ENCODE measurements around the gene PLEKHA7.
"Not testable (repeated sequence)": the region's sequence is repeated elsewhere in the genome, so short reads cannot be mapped to it uniquely, and the experiment has no call there.

Gene PLEKHA7

DNA sequence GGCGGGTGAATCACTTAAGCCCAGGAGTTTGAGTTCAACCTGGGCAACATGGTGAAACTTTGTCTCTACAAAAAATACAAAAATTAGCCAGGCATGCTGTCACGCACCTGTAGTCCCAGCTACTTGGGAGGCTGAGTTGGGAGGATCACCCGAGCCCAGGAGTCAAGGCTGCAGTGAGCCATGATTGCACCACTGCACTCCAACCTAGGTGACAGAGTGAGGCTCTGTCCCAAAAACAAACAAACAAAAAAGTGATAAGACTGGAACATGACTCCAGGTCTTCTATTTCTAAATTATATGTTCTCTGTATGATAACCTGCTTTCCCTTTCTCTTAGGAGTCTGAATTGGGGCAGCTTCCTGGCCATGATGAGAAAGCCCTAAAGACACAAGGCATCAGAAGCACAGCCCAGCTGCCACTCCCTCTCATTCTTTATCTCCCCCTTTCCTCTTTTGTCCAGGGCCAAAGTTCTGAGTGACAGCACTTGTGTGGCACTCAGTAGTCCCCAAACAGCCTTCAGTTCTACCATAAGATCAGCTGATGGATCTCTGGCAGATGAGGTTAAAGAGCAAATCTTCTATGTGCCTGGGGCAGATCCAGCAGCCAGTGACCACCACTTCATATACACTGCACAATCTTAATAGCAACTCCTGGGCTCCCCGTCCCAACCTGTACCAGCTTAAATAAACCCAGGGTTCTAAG lies 139.8 kb downstream of the PLEKHA7 start:
- no peak for TF ChIP-seq ZFX (IDR thresholded peaks at IDR 0.05; ENCODE audit: borderline replicate concordance)
- TF ChIP-seq, protein P1, sequence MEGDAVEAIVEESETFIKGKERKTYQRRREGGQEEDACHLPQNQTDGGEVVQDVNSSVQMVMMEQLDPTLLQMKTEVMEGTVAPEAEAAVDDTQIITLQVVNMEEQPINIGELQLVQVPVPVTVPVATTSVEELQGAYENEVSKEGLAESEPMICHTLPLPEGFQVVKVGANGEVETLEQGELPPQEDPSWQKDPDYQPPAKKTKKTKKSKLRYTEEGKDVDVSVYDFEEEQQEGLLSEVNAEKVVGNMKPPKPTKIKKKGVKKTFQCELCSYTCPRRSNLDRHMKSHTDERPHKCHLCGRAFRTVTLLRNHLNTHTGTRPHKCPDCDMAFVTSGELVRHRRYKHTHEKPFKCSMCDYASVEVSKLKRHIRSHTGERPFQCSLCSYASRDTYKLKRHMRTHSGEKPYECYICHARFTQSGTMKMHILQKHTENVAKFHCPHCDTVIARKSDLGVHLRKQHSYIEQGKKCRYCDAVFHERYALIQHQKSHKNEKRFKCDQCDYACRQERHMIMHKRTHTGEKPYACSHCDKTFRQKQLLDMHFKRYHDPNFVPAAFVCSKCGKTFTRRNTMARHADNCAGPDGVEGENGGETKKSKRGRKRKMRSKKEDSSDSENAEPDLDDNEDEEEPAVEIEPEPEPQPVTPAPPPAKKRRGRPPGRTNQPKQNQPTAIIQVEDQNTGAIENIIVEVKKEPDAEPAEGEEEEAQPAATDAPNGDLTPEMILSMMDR (IDR thresholded peaks at IDR 0.05), result no peak
- H3K27ac ChIP-seq, result no peak overlapping the region

DNA sequence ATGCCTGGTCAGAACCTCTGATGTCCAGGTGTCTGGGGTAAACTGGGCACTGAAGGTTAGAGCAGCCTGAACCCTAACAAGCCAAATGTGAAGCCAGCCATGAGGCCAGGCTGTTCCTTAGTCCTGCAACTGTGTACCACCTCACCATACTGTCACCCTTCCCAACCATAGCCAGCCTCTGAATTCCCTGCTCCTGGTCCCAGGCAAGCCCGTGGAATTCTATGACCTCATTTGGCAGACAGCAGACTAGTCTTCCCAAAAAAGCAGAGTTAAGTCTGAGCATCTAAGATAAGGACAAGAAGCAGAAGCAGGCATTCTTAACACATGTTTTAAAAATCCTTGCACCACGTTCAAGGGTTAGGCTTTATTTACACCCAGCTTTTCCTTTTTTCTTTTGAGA lies 140.9 kb downstream of the PLEKHA7 start:
- H3K27ac ChIP-seq, result no peak overlapping the region
- TF ChIP-seq, protein P1 (IDR thresholded peaks at IDR 0.05), result no peak
- TF ChIP-seq ZFX (IDR thresholded peaks at IDR 0.05; ENCODE audit: borderline replicate concordance), result no peak

DNA sequence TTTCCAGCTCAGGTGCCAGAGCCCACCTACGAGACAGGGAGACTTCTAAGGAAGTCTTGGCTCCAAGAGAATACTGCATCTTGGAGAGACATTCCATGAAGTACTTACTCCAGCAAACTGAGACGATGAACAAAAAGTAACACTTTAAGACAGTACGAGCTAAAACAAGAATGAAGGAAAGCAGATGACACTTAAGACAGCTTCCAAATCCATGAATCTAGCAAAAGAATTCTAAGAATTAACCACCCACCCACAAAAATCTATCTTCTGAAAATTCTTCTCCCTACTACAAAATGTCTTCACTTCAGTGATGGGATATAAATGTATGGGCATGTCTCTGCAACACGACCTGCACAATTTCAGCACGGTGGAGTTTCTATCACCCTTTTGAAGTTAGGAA lies 142.8 kb downstream of the PLEKHA7 start:
- TF ChIP-seq ZFX (IDR thresholded peaks at IDR 0.05; ENCODE audit: borderline replicate concordance), result no peak
- no peak overlapping the region for H3K27ac ChIP-seq

DNA sequence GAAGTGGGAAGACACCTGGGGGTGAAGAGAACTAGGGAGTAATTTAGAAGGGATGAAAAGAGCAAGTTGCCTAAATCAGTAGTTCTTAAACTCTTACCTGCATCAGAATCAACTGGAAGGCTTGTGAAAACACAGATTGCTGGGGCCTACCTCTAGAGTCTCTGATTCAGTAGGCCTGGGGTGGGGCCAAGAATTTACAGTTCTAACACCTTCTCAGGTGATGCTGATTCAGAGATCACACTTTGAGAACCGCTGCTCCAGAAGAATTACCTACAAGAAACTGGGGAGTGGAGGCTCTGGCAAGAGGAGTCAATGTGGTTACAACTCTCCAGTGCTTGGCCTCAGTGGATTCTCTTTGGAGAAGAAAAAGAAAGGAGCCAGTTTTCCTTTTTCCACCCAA lies 147.1 kb downstream of the PLEKHA7 start:
- TF ChIP-seq, protein P1 (IDR thresholded peaks at IDR 0.05), result no peak
- no peak for TF ChIP-seq ZFX (IDR thresholded peaks at IDR 0.05; ENCODE audit: borderline replicate concordance)

DNA sequence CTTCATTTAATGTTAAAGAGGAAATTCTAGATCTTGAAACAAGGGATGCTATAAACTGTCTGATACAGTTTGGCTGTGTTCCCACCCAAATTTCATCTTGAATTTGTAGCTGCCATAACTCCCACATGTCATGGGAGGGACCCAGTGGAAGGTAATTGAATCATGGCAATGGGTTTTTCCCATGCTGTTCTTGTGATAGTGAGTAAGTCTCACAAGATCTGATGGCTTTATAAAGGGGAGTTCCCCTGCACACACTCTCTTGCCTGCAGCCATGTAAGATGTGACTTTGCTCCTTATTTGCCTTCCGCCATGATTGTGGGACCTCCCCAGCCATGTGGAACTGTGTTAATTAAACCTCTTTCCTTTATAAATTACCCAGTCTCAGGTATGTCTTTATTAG lies 149.8 kb downstream of the PLEKHA7 start:
- H3K27ac ChIP-seq, result not testable (repeated sequence)

More for the DNA sequence above, 147.1 kb downstream of the PLEKHA7 start:
- no peak overlapping the region for H3K27ac ChIP-seq

DNA sequence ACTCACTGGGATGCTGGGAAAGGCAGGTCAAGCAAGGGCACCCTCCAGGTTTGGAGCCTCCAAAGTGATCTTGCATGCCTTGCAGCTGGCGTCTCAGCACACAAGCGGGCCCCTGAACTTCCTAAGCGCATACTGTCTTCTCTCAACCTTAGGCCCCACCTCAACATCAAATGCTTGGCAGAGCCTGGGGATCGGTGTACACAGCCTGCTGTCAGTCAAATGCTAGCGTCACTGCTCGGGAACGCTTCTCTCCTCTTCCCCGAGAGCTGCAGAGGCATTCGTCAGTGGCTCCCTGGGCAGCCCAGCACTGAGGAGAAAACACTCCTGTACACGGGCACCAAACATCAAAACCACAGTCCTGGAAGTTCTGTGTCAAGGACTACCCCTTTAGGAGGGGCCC lies 150.8 kb downstream of the PLEKHA7 start:
- TF ChIP-seq, protein P1 (IDR thresholded peaks at IDR 0.05), result no peak
- no peak for TF ChIP-seq ZFX (IDR thresholded peaks at IDR 0.05; ENCODE audit: borderline replicate concordance)

DNA sequence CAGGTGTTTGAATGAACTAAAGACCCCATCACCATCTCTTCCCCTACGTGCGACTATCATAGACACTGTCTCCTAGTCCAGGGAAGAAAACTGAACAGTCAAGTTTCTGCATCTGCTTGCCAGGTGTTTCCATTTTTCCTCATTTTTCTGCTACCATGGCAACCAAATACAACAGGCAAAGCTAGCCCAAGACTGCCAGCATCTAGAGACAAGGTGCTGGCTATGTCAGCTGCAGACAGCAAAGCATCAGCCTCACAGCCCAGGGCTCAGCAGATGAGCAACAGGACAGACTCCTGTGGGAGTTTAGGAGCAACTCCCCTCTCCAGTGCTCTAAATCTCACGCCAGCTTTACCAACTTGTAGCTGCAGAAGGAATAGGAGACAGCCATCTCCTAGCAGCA lies 151.5 kb downstream of the PLEKHA7 start:
- no peak overlapping the region for H3K27ac ChIP-seq

More for the DNA sequence above, 150.8 kb downstream of the PLEKHA7 start:
- H3K27ac ChIP-seq, result no peak overlapping the region

DNA sequence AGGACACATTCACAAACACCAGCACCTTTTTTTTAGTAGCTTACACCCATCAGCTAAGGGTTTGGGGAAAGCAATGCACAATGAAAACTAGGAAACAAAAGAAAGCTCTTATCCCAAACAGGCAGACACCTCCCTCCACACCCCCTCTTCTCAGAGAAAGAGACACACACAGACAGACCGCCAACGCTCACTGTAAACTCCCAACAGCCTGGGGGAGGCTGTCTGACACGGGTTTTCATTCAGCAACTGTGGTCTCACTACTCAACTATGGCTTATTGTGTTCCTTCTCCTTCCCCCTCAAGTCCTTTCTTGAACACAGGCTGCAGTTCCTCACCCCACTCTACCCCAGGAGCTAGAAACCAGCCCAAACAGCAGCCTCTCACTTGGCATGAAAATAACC lies 152.4 kb downstream of the PLEKHA7 start:
- TF ChIP-seq, protein P1 (IDR thresholded peaks at IDR 0.05), result no peak
- no peak for TF ChIP-seq ZFX (IDR thresholded peaks at IDR 0.05; ENCODE audit: borderline replicate concordance)
- no peak overlapping the region for H3K27ac ChIP-seq

More for the DNA sequence above, 151.5 kb downstream of the PLEKHA7 start:
- TF ChIP-seq, protein P1 (IDR thresholded peaks at IDR 0.05), result no peak
- TF ChIP-seq ZFX (IDR thresholded peaks at IDR 0.05; ENCODE audit: borderline replicate concordance), result no peak
